ENCODE data around the gene DYNC1H1.

Gene DYNC1H1

GRCh38 chr14:101997429-101998336, 33.3 kb downstream of the DYNC1H1 start:
- ChIA-PET POLR2A (no interaction called here), CTCF (interaction anchor here (1.4 kb wide), 1 partner anchor 99 kb away, joined by 3 read pairs; no protein-coding TSS in a partner anchor)
- Histone ChIP-seq H3K27ac (ENCODE audit: extremely low read depth, low read depth, low read length) (no peak overlapping the region), H3K4me1 (ENCODE audit: control insufficient read depth, insufficient read depth, low read length) (no peaks in the 10 kb centered on the region), H3K36me3 (ENCODE audit: control insufficient read depth in 2 of 2, insufficient read depth in 1 of 2, low read length in 2 of 2) (peaks cover 89 to 95% of the 10 kb centered on the region in 2 experiments), H3K4me3 (ENCODE audit: low read depth, low read length) (no peak overlapping the region), H3K9me3 (ENCODE audit: control insufficient read depth, insufficient read depth, low read depth, low read length) (no peaks in the 10 kb centered on the region)
- TF ChIP-seq ZBTB48 (tag by site-specific recombination; IDR thresholded peaks at IDR 0.05) (no peak), AEBP2 (tag by site-specific recombination; IDR thresholded peaks at IDR 0.05; ENCODE audit: borderline replicate concordance) (no peak), BCL11A (tag by site-specific recombination; IDR thresholded peaks at IDR 0.05; ENCODE audit: low read depth) (no peak), ZBTB1 (tag by site-specific recombination; IDR thresholded peaks at IDR 0.05) (no peak), ZBTB17 (tag by site-specific recombination; IDR thresholded peaks at IDR 0.05) (no peak), ZNF223 (tag by site-specific recombination; IDR thresholded peaks at IDR 0.05) (no peak), ZBTB49 (tag by site-specific recombination; IDR thresholded peaks at IDR 0.05; ENCODE audit: low read depth) (no peak), ZNF626 (tag by site-specific recombination; IDR thresholded peaks at IDR 0.05) (no peak), ZIC2 (tag by site-specific recombination; IDR thresholded peaks at IDR 0.05) (no peak), HOXC10 (CRISPR knock-in tag; IDR thresholded peaks at IDR 0.05) (no peak), ZNF623 (tag by site-specific recombination; IDR thresholded peaks at IDR 0.05) (no peak), ZBTB44 (tag by site-specific recombination; IDR thresholded peaks at IDR 0.05) (no peak), ZNF600 (tag by site-specific recombination; IDR thresholded peaks at IDR 0.05) (no peak), PRDM1 (tag by site-specific recombination; IDR thresholded peaks at IDR 0.05) (no peak), MZF1 (tag by site-specific recombination; IDR thresholded peaks at IDR 0.05; ENCODE audit: borderline replicate concordance) (no peak), ZBTB10 (tag by site-specific recombination; IDR thresholded peaks at IDR 0.05) (no peak), ZNF596 (tag by site-specific recombination; IDR thresholded peaks at IDR 0.05) (no peak), ZNF544 (tag by site-specific recombination; IDR thresholded peaks at IDR 0.05) (no peak), ZNF324 (tag by site-specific recombination; IDR thresholded peaks at IDR 0.05) (no peak), ZNF510 (tag by site-specific recombination; IDR thresholded peaks at IDR 0.05; ENCODE audit: insufficient replicate concordance) (no peak)
